Suppressor macrophage treated with lipopolysaccharide for 1 hour (primary cell): ENCODE data around the gene ARHGAP19.
A peak's percentile ranks its signal among the peaks of the same experiment; 100 is the strongest.
"Not testable (repeated sequence)": the region's sequence is repeated elsewhere in the genome, so short reads cannot be mapped to it uniquely, and the experiment has no call there.

Experiments used
- DNase-seq, 3 donors: peaks; one replicate each; pipeline ENCODE4 v3.0.0-alpha.2; 2020 to 2022

Gene ARHGAP19

DNA sequence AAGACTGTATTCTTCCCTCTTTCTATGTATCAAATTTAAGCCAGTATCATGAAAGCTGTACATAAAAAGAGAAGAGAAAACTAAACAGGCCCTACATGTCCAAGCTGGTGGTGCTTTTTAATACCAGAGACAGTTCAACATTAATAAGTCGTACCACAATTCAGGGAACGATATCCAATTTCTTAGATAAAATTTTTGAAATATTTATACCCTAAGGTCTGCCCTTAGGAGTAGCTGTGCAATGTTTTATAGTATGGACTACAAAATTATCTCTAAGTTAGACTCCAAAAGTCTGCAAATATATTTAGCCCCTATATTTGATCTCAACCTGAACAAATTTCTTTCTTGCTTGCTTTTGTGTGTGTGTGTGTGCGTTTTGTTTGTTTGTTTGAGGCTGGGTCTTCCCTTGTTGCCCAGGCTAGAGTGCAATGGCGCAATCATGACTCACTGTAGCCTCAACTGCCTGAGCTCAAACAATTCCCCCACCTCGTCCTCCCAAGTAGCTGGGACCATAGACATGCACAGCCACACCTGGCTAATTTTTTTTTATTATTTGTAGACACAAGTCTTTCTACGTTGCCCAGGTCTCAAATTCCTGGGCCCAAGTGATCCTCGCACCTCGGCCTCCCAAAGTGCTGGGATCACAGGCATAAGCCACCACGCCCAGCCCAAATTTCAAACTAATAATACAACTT is 13.2 kb downstream of the ARHGAP19 start:
- peak; percentile 45 to 63 (median 59) for DNase-seq

- DNase-seq = peak; percentile 60 to 83 (median 81)
These were observed 13.9 kb downstream of the ARHGAP19 start for GRCh38 chr10:97278491-97278989.

GRCh38 chr10:97277551-97277950 is 14.9 kb downstream of the ARHGAP19 start:
- DNase-seq = no peak

DNA sequence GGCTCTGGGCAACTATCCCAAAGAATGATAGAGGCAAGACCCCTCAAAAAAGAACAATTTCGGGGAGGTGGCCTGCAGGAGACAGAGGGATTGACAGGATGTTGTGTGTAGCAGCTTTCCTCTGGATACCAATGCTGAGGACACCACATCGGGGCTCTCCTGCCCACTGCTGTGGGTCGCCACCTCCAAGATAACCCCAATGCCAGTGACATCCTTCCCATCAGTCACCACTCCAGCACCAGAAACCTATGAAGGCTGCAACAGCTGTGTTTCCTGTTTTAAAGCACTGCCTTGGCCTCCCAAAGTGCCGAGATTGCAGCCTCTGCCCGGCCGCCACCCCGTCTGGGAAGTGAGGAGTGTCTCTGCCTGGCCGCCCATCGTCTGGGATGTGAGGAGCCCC is 17.6 kb downstream of the ARHGAP19 start:
- no peak for DNase-seq

DNA sequence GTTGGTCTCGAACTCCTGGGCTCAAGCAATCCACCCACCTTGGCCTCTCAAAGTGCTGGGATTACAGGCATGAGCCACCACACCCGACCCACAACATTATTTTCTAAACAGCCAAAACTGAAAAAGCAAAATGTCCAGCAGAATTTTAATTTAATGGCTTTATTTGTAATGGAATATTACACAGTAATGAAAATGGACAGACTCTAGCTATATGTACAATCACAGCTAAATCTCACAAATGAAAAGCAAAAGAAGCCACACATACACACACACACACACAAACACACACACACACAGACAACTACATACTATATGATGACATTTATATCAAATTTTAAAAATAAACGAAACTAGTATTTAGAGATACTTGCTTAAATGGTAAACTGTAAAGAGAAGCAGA is 18.7 kb downstream of the ARHGAP19 start:
- no peak for DNase-seq

DNA sequence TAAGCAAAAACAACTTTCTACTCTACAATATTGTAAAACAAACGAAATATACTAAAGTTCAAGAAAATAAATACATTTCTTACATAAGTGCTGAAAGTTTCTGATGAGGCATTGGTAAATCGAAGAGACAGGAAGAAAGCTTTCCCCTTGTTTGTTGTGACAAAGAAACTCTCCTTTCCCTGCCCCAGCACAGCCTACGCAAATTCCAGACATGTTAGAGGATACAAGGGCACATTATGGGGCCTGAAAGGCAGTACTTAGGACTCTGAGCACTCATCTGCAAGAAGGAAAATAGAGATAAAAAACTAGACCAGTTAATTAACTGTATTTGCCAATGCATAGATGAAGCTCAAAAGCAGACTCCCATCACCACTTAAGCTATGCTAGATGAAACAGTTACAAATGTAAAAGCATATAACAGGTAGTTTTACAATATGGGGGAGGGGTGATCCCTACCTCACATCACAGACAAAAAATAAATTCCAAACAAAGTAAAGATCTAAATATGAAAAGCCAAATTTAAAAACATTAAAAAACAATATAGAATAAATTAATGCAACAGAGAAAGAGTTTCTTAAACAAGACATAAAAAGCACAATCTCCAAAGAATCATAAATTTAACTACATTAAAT is 21.8 kb downstream of the ARHGAP19 start:
- no peak for DNase-seq

DNA sequence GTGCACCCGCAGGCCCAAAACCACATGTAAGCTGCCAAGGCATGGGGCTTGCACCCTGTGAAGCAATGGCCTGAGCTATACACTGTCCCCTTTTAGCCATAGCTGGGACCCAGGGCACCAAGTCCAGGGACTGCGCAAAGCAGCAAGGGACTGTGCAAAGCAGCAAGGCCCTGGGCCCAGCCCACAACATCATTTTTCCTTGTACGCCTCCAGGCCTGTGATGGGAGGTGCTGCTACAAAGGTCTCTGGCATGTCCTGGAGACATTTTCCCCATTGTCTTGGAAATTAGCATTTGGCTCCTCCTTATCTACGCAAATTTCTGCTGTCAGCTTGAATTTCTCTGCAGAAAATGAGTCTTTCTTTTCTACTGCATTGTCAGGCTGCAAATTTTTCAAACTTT is 24.8 kb downstream of the ARHGAP19 start:
- no peak for DNase-seq

- not testable (repeated sequence) for DNase-seq
These were observed 27.3 kb downstream of the ARHGAP19 start for GRCh38 chr10:97265095-97265494.

GRCh38 chr10:97263971-97264370 is 28.5 kb downstream of the ARHGAP19 start:
- DNase-seq = no peak

- no peak for DNase-seq
These were observed 30.8 kb downstream of the ARHGAP19 start for GRCh38 chr10:97261656-97262055.

DNA sequence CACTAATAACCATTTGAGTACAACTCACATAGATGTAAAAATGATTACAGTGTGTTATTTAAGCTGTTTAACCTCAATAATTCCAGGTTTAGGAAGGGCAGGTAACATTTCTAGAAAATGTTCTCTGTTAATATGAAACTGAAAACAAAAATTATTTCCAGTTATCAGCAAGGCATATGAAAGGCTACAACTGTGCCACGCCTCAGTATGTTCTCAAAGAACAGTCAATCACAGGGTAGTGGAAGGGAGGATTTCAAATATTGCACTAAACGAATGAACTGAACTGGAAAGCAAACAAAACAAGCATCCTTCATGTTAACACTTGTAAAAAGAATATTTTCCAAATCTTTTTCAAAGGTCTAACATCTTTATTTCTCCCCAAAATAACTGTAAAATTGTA is 31.3 kb downstream of the ARHGAP19 start:
- no peak for DNase-seq

GRCh38 chr10:97259119-97259518 is 33.3 kb downstream of the ARHGAP19 start:
- DNase-seq = no peak

DNA sequence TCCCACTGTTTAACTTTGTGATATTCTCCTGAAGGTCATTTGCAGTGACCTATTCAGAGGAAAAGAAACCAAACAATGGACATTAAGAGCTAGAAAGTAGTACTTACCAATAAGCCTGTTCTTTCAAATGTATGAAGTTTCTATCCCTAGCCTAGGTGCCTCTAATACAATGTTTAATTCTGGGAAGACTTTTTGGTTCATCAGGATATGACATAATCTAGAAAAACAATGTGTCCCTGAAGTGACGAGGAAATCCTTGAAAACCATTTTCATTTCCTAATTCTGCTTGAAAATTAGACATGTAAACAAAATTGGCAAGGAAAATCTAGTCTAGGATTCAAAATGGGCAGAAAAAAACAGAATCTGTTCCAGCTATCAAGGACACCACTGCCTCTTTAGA is 36.1 kb downstream of the ARHGAP19 start:
- no peak for DNase-seq

GRCh38 chr10:97255512-97256293 is 36.7 kb downstream of the ARHGAP19 start:
- DNase-seq = no peak

- DNase-seq = no peak
These were observed 37.7 kb downstream of the ARHGAP19 start for GRCh38 chr10:97254694-97255093.

DNA sequence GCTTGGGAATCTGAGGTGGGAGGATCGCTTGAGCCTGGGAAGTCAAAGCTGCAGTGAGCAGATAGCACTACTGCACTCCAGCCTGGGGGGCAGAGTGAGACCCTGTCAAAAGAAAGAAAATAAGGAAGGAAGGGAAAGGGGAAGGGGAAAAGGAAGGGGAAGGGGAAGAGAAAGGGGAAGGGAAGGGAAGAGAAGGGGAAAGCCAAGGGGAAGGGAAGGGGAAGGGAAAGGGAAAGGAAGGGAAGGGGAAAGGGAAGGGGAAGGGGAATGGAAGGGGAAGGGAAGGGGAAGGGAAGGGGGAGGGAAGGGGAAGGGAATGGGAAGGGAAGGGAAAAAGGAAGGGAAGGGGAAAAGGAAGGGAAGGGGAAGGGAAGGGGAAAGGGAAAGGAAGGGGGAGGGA is 41.5 kb downstream of the ARHGAP19 start:
- DNase-seq = no peak

GRCh38 chr10:97243836-97244235 is 48.6 kb downstream of the ARHGAP19 start:
- no peak for DNase-seq

DNA sequence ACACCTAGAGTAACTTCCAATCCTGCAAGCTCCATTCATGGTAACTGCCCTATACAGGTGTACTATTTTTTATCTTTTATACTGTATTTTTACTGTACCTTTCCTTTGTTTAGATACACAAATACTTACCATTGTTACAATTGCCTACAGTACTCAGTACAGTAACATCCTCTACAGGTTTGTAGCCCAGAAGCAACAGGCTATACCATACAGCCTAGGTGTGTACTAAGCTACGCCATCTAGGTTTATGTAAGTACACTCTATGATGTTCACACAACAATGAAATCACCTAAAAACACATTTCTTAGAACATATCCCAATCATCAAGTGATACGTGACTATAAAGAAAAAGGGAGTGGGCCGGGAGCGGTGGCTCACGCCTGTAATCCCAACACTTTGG is 53.6 kb downstream of the ARHGAP19 start:
- no peak for DNase-seq

- DNase-seq = no peak
These were observed 57.1 kb downstream of the ARHGAP19 start for GRCh38 chr10:97235353-97235752.

DNA sequence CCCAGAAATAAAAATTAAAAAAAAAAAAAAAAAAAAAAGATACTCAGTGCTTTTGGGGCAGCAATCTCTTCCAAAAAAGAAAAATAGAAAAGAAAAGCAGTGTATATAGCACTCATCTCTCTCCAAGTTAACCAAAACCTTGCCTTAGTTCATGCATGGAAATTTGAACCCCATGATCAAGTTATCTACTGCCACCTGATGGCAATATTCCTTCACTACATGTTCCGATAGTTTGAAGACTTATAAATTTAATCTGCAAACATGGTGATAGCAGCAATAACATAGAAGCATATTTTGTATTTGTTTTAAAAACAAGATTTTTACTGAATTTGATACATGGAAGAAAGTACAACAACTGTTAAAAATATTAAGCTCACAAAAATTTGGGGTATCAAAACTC is 58.0 kb downstream of the ARHGAP19 start:
- peak; percentile 53 to 79 (median 69) for DNase-seq

- peak; percentile 70 to 86 (median 81) for DNase-seq
These were observed 62.3 kb downstream of the ARHGAP19 start for GRCh38 chr10:97230146-97230545.

- peak; percentile 59 to 81 (median 78) for DNase-seq
These were observed 63.0 kb downstream of the ARHGAP19 start for GRCh38 chr10:97229322-97230015.

GRCh38 chr10:97228775-97229157 is 63.7 kb downstream of the ARHGAP19 start:
- no peak for DNase-seq
